ENCODE measurements around the gene ARID3C. TPM values are rescaled to one million over a fixed set of nuclear protein-coding genes. Genes with fewer than 3 reads are reported as not detected.

Gene ARID3C
- total RNA-seq, 1 experiment from 2014 or later, result 0.42 TPM

- peak; percentile 7 for TF ChIP-seq YY1 (IDR thresholded peaks at IDR 0.05; ENCODE audit: extremely low read depth, insufficient replicate concordance, low read depth, low read length)
- TF ChIP-seq SIN3A (IDR thresholded peaks at IDR 0.05; ENCODE audit: low read depth), result no peak
- TF ChIP-seq ZNF274 (IDR thresholded peaks at IDR 0.05; ENCODE audit: low read depth, low read length), result no peak
- no peak for TF ChIP-seq ELF1 (IDR thresholded peaks at IDR 0.05; ENCODE audit: borderline replicate concordance, low read depth)
- TF ChIP-seq EZH2phosphoT487 (IDR thresholded peaks at IDR 0.05; ENCODE audit: borderline replicate concordance), result no peak
Measured at GRCh38 chr9:34665381-34666250, 36.8 kb upstream of the ARID3C start (continued).

GRCh38 chr9:34665067-34665380 lies 36.2 kb upstream of the ARID3C start:
- no TSS peak for BruUV-seq (replicated peaks)
- no peaks in the 10 kb centered on the region for H3K9me3 ChIP-seq (ENCODE audit: control insufficient read depth in 1 of 2, insufficient read depth in 1 of 2, low read depth in 1 of 2, low read length in 2 of 2)
- peak overlapping the region; percentile 36 for H3K27ac ChIP-seq (ENCODE audit: low read depth, low read length)
- POLR2A ChIA-PET, result interaction anchor here (0.6 to 1.7 kb wide), 6 partner anchors 13 to 880 kb away, joined by 3 to 14 read pairs (median 6); partner anchors contain the start of genes ATOSB, GALT, IL11RA and SIGMAR1
- peaks cover 12% of the 10 kb centered on the region; the same call in 1 of the 2 replicates for H3K79me2 ChIP-seq (ENCODE audit: insufficient read depth, low read length)
- H3K27me3 ChIP-seq (ENCODE audit: insufficient read depth, low read length), result no peaks in the 10 kb centered on the region
- CTCF ChIA-PET, result interaction anchor here (0.7 to 2.3 kb wide), 10 partner anchors 8 to 429 kb away, joined by 3 to 12 read pairs (median 4); partner anchors contain the start of gene GALT
- H3K9me2 ChIP-seq (ENCODE audit: insufficient read depth), result no peaks in the 10 kb centered on the region
- H2AFZ ChIP-seq (ENCODE audit: low read depth, low read length, poor library complexity, severe bottlenecking), result no peak overlapping the region
- H3K9ac ChIP-seq (ENCODE audit: low read length), result peak overlapping the region; percentile 63
- ATAC-seq (peak; percentile 19), DNase-seq (ENCODE audit: low read depth, low spot score) (no peak)
- TF ChIP-seq POLR2A (IDR thresholded peaks at IDR 0.05; ENCODE audit: borderline replicate concordance, extremely low read depth, insufficient read depth, insufficient read length) (no peak), POLR2AphosphoS5 (IDR thresholded peaks at IDR 0.05; ENCODE audit: low read depth, low read length) (peak; percentile 49; the same call in 1 of the 2 replicates)
- peaks cover 10 to 28% of the 10 kb centered on the region in 2 experiments for H3K4me1 ChIP-seq (ENCODE audit: control insufficient read depth in 1 of 2, insufficient read depth in 2 of 2, low read length in 2 of 2)
- RAD21 ChIA-PET (ENCODE audit: low non-redundant PET in 1 of 2, low total read pairs in 2 of 2, uncharacterized antibody in 2 of 2, unreplicated experiment in 2 of 2), result no interaction called here
- no peaks in the 10 kb centered on the region for H3K36me3 ChIP-seq (ENCODE audit: control insufficient read depth in 1 of 2, insufficient read depth in 2 of 2, low read length in 2 of 2)
- H3K4me2 ChIP-seq (ENCODE audit: low read length), result peak overlapping the region; percentile 98
- peak overlapping the region; percentile 48 to 91 for H3K4me3 ChIP-seq (replicated peaks in 1 of 2; ENCODE audit: low read depth in 1 of 2, low read length in 2 of 2)
- intact Hi-C loops (cut with micrococcal nuclease), result loop anchor here (2.0 kb wide), 1 partner anchor 52 kb away; the partner anchor contains the start of gene RPP25L
- H4K20me1 ChIP-seq (ENCODE audit: insufficient read depth), result no peaks in the 10 kb centered on the region

Data from HCT116 (cell line).